ENCODE results near the gene IL1RAPL2.

Gene IL1RAPL2

GRCh38 chrX:105564501-105564900 is 998.5 kb downstream of the IL1RAPL2 start:
- Histone ChIP-seq H3K36me3 (replicated peaks) (no peaks in the 10 kb centered on the region), H3K4me3 (no peak overlapping the region), H3K9me3 (no peaks in the 10 kb centered on the region), H3K4me1 (no peaks in the 10 kb centered on the region), H3K27me3 (ENCODE audit: low read depth) (no peaks in the 10 kb centered on the region)
- in situ Hi-C loops (cut with MboI; ENCODE audit: low sequenced_read_pairs) = no loop called here
- no peak for DNase-seq (ENCODE audit: low spot score in 2 of 2)

GRCh38 chrX:105565856-105566255 is 999.9 kb downstream of the IL1RAPL2 start:
- no peaks in the 10 kb centered on the region for H3K27me3 ChIP-seq (ENCODE audit: low read depth)
- H3K4me1 ChIP-seq = no peaks in the 10 kb centered on the region
- no peak for DNase-seq (ENCODE audit: low spot score in 2 of 2)
- in situ Hi-C loops (cut with MboI; ENCODE audit: low sequenced_read_pairs) = no loop called here
- H3K4me3 ChIP-seq = no peak overlapping the region
- no peaks in the 10 kb centered on the region for H3K36me3 ChIP-seq (replicated peaks)
- H3K9me3 ChIP-seq = no peaks in the 10 kb centered on the region

- Histone ChIP-seq H3K4me3 (no peak overlapping the region), H3K36me3 (replicated peaks) (no peaks in the 10 kb centered on the region)
These were observed 1001.1 kb downstream of the IL1RAPL2 start for GRCh38 chrX:105567082-105567481.

GRCh38 chrX:105608745-105609144 is 1042.7 kb downstream of the IL1RAPL2 start:
- H3K9me3 ChIP-seq = no peaks in the 10 kb centered on the region
- in situ Hi-C loops (cut with MboI; ENCODE audit: low sequenced_read_pairs) = no loop called here
- no peak overlapping the region for H3K4me3 ChIP-seq
- no peaks in the 10 kb centered on the region for H3K4me1 ChIP-seq
- H3K27me3 ChIP-seq (ENCODE audit: low read depth) = no peaks in the 10 kb centered on the region
- no peaks in the 10 kb centered on the region for H3K36me3 ChIP-seq (replicated peaks)
- DNase-seq (ENCODE audit: low spot score in 2 of 2) = no peak

More at GRCh38 chrX:105567082-105567481, 1001.1 kb downstream of the IL1RAPL2 start:
- Histone ChIP-seq H3K27me3 (ENCODE audit: low read depth) (no peaks in the 10 kb centered on the region), H3K9me3 (no peaks in the 10 kb centered on the region), H3K4me1 (no peaks in the 10 kb centered on the region)
- in situ Hi-C loops (cut with MboI; ENCODE audit: low sequenced_read_pairs) = no loop called here
- DNase-seq (ENCODE audit: low spot score in 2 of 2) = no peak

GRCh38 chrX:105609530-105609929 is 1043.5 kb downstream of the IL1RAPL2 start:
- H3K4me1 ChIP-seq = no peaks in the 10 kb centered on the region
- in situ Hi-C loops (cut with MboI; ENCODE audit: low sequenced_read_pairs) = no loop called here
- no peaks in the 10 kb centered on the region for H3K9me3 ChIP-seq
- no peak overlapping the region for H3K4me3 ChIP-seq
- DNase-seq (ENCODE audit: low spot score in 2 of 2) = no peak
- H3K36me3 ChIP-seq (replicated peaks) = no peaks in the 10 kb centered on the region
- H3K27me3 ChIP-seq (ENCODE audit: low read depth) = no peaks in the 10 kb centered on the region

GRCh38 chrX:105610411-105610810 is 1044.4 kb downstream of the IL1RAPL2 start:
- no peaks in the 10 kb centered on the region for H3K9me3 ChIP-seq
- in situ Hi-C loops (cut with MboI; ENCODE audit: low sequenced_read_pairs) = no loop called here
- H3K4me3 ChIP-seq = no peak overlapping the region
- no peak for DNase-seq (ENCODE audit: low spot score in 2 of 2)
- H3K27me3 ChIP-seq (ENCODE audit: low read depth) = no peaks in the 10 kb centered on the region
- H3K36me3 ChIP-seq (replicated peaks) = no peaks in the 10 kb centered on the region
- no peaks in the 10 kb centered on the region for H3K4me1 ChIP-seq

- no peaks in the 10 kb centered on the region for H3K4me1 ChIP-seq
- no peaks in the 10 kb centered on the region for H3K9me3 ChIP-seq
- in situ Hi-C loops (cut with MboI; ENCODE audit: low sequenced_read_pairs) = no loop called here
- H3K4me3 ChIP-seq = no peak overlapping the region
- H3K36me3 ChIP-seq (replicated peaks) = no peaks in the 10 kb centered on the region
- no peak for DNase-seq (ENCODE audit: low spot score in 2 of 2)
- no peaks in the 10 kb centered on the region for H3K27me3 ChIP-seq (ENCODE audit: low read depth)
These were observed 1052.5 kb downstream of the IL1RAPL2 start for GRCh38 chrX:105618393-105619101.

- DNase-seq (ENCODE audit: low spot score in 2 of 2) = peak in 1 of 2 experiments; percentile 12
- no peaks in the 10 kb centered on the region for H3K4me1 ChIP-seq
- in situ Hi-C loops (cut with MboI; ENCODE audit: low sequenced_read_pairs) = no loop called here
These were observed 1068.2 kb downstream of the IL1RAPL2 start for GRCh38 chrX:105634180-105634579.

GRCh38 chrX:105635794-105636193 is 1069.8 kb downstream of the IL1RAPL2 start:
- in situ Hi-C loops (cut with MboI; ENCODE audit: low sequenced_read_pairs) = no loop called here
- no peaks in the 10 kb centered on the region for H3K36me3 ChIP-seq (replicated peaks)
- H3K27me3 ChIP-seq (ENCODE audit: low read depth) = no peaks in the 10 kb centered on the region

More at GRCh38 chrX:105634180-105634579, 1068.2 kb downstream of the IL1RAPL2 start:
- H3K36me3 ChIP-seq (replicated peaks) = no peaks in the 10 kb centered on the region
- H3K9me3 ChIP-seq = no peaks in the 10 kb centered on the region
- H3K27me3 ChIP-seq (ENCODE audit: low read depth) = no peaks in the 10 kb centered on the region
- H3K4me3 ChIP-seq = no peak overlapping the region

GRCh38 chrX:105636667-105637066 is 1070.7 kb downstream of the IL1RAPL2 start:
- in situ Hi-C loops (cut with MboI; ENCODE audit: low sequenced_read_pairs) = no loop called here

More at GRCh38 chrX:105635794-105636193, 1069.8 kb downstream of the IL1RAPL2 start:
- H3K4me1 ChIP-seq = no peaks in the 10 kb centered on the region
- H3K4me3 ChIP-seq = no peak overlapping the region
- no peak for DNase-seq (ENCODE audit: low spot score in 2 of 2)
- no peaks in the 10 kb centered on the region for H3K9me3 ChIP-seq

GRCh38 chrX:105645667-105646357 is 1079.8 kb downstream of the IL1RAPL2 start:
- H3K4me1 ChIP-seq = no peaks in the 10 kb centered on the region
- no peak overlapping the region for H3K4me3 ChIP-seq
- no peaks in the 10 kb centered on the region for H3K36me3 ChIP-seq (replicated peaks)
- DNase-seq (ENCODE audit: low spot score in 2 of 2) = no peak
- no peaks in the 10 kb centered on the region for H3K27me3 ChIP-seq (ENCODE audit: low read depth)
- no peaks in the 10 kb centered on the region for H3K9me3 ChIP-seq
- in situ Hi-C loops (cut with MboI; ENCODE audit: low sequenced_read_pairs) = no loop called here

More at GRCh38 chrX:105636667-105637066, 1070.7 kb downstream of the IL1RAPL2 start:
- Histone ChIP-seq H3K27me3 (ENCODE audit: low read depth) (no peaks in the 10 kb centered on the region), H3K4me1 (no peaks in the 10 kb centered on the region), H3K9me3 (no peaks in the 10 kb centered on the region), H3K36me3 (replicated peaks) (no peaks in the 10 kb centered on the region), H3K4me3 (no peak overlapping the region)
- DNase-seq (ENCODE audit: low spot score in 2 of 2) = no peak

- Histone ChIP-seq H3K27me3 (ENCODE audit: low read depth) (no peaks in the 10 kb centered on the region), H3K9me3 (no peaks in the 10 kb centered on the region), H3K4me3 (no peak overlapping the region), H3K36me3 (replicated peaks) (no peaks in the 10 kb centered on the region), H3K4me1 (no peaks in the 10 kb centered on the region)
- in situ Hi-C loops (cut with MboI; ENCODE audit: low sequenced_read_pairs) = no loop called here
- no peak for DNase-seq (ENCODE audit: low spot score in 2 of 2)
These were observed 1080.8 kb downstream of the IL1RAPL2 start for GRCh38 chrX:105646592-105647372.

GRCh38 chrX:105647749-105648148 is 1081.8 kb downstream of the IL1RAPL2 start:
- Histone ChIP-seq H3K4me3 (no peak overlapping the region), H3K4me1 (no peaks in the 10 kb centered on the region), H3K36me3 (replicated peaks) (no peaks in the 10 kb centered on the region), H3K9me3 (no peaks in the 10 kb centered on the region), H3K27me3 (ENCODE audit: low read depth) (no peaks in the 10 kb centered on the region)
- in situ Hi-C loops (cut with MboI; ENCODE audit: low sequenced_read_pairs) = no loop called here
- DNase-seq (ENCODE audit: low spot score in 2 of 2) = no peak

GRCh38 chrX:105648732-105649131 is 1082.7 kb downstream of the IL1RAPL2 start:
- in situ Hi-C loops (cut with MboI; ENCODE audit: low sequenced_read_pairs) = no loop called here
- H3K9me3 ChIP-seq = no peaks in the 10 kb centered on the region
- H3K36me3 ChIP-seq (replicated peaks) = no peaks in the 10 kb centered on the region
- DNase-seq (ENCODE audit: low spot score in 2 of 2) = no peak
- H3K4me1 ChIP-seq = no peaks in the 10 kb centered on the region
- no peak overlapping the region for H3K4me3 ChIP-seq
- H3K27me3 ChIP-seq (ENCODE audit: low read depth) = no peaks in the 10 kb centered on the region

Measured in HAP-1 (cell line).